Measurements from ENCODE around the gene LRRC4.

LRRC4 gene

DNA sequence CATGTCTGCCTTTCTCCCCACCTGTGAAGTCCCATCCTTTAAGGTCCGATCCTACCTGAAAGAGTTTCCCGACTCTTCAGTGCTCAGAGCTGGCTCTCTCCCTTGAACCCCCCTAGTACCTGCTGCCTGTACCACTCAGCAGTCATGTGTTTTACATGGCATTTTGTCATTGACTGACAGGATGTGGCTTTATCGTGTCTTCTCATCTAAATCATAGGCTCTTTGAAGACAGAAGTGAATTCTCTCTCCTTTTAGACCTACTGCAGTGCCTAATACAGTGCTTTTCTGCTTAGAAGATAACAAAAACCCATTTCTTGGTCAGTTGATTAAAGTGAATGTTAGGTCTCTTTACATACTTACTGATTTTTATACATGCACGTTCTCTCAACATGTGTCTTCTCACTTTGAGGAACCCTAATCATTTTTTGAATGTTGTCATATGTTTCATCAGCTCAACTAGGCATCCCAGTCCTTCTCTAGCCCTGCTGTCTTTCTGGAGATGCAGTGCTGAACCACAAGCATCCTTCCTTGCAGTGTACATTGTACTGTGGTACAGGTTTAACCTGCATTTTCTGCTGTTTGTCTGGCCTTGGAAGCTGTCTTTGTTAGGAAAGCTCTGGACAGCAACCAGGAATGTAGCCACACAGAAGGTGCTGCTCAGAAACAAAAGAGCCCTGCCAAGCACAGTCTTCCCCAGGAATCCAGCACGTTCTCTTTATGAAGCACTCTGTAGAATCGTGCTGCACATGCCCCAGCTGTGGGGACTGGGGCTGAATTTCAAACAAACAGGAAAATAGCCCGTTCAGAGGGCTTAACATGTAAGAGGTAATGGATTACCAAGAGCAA lies 28.1 kb upstream of the LRRC4 start:
- no peak for DNase-seq

DNA sequence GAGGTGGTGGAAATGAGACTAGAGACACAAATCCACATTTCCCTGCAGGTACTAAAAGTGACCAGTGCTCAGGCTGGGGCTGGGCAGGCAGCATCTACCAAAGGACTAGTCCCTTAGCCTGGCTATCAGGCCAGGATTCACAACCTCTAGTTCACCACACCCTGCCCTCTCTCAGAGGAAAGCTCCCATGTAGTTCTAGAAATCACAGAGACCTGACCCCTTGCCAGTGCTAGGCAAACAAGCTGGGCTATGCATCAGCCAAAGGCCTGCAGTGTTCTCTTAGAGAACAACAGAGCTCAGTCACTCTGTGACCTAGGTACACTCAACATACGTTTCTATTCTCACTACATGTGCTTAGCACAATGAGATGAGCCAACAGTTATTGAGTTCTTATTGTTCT lies 26.7 kb upstream of the LRRC4 start:
- DNase-seq = no peak

DNA sequence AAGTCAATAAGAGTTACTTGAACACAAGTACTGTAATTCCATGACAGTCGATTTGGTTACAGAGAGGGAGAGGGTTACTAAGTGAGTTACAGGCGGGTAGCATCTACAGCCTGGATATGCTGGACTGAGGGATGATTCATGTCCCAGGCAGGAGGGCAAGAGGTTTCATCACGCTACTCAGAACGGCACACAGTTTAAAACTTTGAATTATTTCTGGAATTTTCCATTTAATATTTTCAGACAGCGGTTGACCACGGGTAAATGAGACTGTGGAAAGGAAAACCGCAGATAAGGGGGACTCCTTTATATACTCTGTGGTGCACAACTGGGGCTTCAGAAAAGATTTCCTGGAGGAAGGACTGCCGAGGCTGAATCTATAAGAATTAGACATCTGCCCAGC lies 25.7 kb upstream of the LRRC4 start:
- no peak for DNase-seq

DNA sequence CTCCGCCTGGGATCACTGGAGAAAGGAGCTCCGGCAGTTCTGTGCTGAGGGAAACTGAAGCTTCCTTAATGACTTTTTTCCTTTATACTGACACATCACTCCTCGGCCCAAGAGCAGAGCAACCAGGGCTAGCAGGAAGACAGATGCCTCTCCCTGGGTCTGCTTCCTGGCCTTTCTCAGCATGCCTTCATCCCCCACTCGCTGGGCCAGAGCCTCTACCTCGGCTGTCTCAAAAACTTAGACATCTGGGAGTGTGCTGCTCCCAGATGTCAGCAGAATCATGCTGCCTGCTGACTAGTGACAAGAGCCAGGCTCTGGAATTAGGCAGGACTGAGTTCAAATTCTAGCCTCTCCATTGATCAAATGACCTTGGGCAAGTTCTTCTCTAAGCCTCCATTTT lies 24.4 kb upstream of the LRRC4 start:
- DNase-seq = no peak

DNA sequence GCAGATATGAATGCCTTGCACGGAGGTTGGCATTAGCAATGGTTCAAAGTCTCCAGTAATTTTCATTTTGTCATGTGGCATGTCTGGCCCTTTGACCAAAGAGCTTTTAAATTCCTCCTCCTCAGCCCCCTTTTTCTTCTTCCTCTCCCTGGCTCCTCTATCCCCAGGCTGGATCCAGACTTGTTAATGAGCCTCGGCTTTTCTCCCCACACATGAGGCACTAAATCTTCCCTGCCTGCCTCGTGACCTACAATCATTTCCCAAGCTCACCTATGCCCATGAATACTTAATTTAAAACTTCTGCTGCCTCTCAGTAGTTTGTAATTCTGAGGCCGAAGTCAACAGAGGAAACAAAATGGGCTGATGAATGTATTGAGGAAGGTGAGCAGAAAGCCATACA lies 23.3 kb upstream of the LRRC4 start:
- no peak for DNase-seq

DNA sequence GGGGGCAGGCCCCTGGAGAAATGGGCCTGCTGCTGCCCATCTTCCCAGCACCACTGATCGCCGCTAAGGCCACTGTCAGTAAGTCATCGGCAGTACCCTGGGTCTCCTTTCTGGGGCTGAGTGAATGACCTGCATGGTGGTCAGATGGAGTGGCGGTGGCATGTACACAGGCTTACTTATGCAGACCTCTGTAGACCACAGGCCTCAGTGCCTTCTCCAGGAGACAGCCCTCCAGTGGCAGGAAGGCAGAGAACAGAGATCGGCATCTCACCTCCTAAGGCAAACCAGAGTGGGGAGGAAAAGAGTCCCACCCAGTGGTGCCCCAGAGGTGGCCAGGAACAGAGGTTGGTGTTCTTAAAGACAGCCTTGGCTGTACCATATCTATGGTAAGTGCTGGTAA lies 22.8 kb upstream of the LRRC4 start:
- no peak for DNase-seq

DNA sequence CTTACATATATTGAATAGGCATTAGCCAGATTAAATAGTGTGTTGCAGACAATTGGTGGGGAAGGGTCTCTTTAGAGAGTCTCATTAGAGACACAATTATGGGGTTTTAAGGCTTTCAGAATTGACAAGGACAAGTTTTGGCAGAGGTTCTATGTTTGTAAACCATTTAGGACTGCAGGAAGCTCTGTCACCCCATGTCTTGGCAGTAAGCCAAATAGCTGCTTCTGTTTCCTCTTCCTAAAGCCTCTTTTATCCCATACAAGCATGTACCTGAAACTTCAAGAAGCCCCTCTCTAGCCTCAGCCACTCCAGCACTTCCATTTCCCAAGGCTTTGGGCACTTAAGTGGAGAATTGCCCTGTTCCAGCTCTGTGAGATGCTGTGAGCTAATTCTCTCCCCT lies 21.8 kb upstream of the LRRC4 start:
- no peak for DNase-seq

DNA sequence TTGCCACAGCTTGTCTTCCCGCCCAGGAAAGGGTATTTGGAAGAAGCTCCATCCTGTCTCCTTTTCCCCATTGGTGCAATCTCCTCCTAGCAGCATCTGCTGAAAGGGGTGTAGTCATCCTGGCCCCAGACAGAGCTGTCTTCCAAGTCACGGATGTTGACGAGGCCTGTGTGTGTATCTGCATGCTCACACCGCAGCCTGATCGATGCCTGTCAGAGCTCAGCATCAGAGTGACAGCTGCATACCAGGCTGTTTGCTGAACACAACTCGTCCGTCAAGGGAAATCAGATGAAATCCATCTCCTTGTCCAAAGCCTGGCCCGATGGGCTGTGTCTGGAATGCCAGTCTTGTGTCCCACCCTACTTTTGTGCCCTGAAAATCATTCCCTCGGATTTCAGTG lies 21.2 kb upstream of the LRRC4 start:
- no peak for DNase-seq

DNA sequence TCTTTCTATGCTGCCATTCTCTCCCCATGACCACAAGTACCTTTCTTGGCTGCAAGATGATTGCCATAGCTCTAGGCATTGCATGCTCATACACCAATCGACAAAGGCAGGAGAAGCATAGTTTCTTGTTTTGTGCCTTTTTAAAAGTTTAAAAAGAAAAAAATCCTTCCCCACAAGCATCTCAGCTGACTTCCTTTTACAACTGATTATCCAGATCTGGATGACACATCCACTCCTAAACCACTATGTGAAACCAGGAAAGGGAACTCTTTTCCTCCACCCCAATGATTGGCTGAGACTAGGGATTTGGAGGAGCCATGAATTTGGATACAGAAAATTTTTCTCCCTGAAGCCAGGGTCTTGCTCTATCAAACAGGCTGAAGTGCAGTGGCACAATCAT lies 14.5 kb upstream of the LRRC4 start:
- DNase-seq = no peak

DNA sequence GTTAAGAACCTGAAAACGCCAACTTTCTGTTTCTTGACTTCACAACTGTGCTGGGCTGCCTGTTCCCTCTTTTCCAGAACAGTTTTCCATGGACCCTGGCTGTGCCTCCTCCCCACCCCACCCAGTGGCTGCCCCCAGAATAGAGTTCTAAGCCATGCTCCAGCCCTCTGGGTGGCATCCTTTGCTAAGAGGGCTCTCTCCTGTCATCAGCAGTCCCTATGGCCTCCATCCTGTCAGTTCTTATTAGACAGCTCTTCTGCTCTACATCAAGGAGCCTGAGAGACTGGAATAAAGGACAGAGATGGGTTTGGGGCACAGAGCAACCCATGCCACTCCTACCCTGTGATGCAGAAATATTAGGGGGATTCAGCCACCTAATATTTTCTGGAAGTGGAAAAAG lies 13.9 kb upstream of the LRRC4 start:
- no peak for DNase-seq

DNA sequence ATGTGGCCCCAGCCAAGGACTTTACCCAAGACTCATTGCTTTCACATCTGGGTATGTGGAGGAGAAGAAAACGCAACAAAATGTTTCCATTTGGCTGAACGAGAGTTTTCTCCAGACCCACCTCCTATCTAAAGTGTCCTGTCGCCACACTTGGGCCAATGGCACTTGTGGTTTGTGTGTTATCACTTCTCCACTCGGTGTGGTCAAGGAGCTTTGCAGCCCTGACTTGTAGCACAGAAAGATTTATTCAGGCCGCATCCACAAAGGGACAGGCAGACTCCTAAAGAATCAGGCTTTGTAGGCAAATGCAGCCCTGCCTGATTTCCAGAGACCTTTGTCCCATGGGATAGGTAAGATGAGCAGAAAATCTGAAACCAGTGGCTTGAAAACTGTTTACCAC lies 12.8 kb upstream of the LRRC4 start:
- DNase-seq = no peak

DNA sequence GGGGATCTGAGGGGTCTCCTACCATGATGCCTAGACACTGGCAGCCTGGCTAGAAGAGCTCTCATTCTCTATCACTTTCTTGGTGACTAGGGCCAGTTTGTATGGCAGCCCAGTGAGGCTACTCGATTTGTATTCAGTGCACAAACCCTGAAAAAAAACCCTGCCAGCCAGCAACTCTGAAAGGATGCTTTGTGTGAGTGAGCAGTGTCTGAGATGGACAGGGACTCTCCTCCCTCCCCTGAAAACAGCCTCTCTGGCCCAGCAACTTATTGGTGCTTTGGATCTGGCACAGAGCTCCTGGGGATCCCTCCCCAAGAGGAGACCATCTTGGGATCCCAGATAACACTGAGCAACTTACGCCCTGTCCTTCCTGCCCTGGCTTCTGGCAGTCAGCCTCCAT lies 10.8 kb upstream of the LRRC4 start:
- DNase-seq = no peak

DNA sequence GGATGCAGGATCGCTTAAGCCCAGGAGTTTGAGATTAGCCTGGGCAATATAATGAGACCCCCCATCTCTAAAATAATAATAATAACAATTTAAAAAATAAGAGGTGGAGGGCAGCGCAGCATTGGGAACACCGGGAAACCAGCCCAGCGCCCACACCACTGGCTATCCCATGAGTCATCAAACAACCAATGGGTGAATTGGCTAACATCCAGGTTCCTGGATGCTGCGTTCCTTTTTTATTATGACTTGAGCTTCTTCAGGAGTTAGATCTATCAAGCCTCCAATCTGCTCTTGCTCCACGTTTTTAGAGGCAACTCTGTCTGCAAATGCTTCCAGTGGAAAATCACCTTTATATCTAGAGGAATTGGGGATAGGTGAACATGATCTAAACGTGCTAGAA lies 10.0 kb upstream of the LRRC4 start:
- no peak for DNase-seq

DNA sequence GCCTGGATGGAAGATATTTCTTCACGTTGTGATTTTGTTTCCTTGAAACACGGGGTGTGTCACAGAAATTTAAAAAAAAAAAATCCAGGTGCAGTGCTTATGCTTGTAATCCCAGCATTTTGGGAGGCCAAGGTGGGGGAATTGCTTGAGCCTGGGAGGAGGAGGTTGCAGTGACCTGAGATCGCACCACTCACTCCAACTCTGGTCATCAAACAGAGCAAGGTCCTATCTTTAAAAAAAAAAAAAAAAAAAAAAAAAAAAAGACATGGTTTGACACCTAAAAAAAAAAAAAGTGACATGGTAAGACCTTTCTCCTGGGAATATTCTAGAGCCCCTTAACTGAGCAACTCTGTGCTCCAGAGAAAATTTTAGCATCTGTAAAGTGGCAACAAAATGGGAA lies 9.0 kb upstream of the LRRC4 start:
- DNase-seq = no peak

DNA sequence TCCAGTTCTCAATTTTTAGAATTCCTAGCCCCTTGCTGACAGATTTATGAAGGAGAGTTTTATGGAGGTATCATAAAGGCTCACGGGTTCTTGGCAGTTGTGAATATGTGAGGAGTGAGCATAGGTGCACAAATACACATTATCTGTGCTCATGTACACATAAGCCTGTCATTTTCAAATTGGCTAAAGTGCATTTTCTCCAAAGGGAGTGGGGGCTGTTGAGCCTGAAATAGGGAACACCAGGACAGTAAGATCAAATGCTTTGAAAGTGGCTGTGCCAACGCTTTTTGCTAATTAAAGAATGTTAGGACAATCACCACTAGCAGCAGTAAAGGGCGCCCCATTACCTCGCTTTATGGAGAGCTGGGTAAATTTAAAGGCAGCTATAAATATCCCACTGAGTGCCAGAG lies 8.3 kb upstream of the LRRC4 start:
- DNase-seq = no peak

DNA sequence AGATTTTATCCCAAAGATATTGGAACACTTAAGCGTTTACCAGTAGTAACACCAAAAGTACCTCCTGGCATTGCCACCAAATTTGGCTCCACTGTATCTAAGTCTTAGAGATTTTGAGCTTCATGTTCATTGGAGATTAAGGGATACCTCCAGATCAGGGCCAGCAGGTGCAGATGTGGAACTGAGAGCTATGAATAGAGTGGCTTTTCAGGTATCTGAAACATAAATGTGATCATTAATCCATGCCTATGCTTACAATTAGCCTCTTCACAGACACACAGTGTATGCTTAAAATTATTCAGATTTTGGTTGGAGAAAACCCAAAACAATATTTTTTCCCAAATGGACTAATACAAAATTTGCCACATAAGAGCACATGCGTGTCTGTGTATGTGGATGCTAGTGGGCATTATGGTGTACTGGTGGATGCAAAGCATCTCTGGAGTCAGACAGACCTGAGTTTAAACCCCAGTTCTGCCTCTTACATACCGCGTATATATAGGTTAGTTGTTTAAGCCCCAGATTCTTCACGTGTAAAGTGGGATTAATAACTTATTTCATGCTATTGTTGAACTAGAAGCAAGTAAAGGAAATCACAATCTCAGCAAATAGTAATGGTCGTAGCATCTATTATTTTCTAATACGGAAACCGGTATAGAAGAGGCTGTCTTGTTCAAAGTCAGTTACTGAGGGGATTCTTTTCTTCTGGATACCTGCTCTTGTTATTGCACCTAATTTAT lies 6.8 kb upstream of the LRRC4 start:
- DNase-seq = no peak

DNA sequence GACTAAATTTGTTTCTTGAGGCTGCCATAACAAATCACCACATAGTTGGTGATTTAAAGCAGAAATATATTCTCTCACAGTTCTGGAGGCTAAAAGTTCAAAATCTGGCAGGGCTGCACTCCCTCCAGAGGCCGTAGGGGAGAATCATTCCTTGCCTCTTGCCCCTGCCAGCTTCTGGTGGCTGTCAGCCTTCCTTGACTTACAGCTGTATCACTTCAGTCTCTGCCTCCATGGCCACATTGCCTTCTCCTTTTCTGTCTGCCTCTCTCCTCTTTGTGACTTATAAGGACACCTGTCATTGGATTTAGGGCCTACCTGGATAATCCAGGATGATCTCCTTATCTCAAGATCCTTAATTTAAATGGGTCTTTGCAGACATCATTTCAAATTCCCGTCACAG lies 5.8 kb upstream of the LRRC4 start:
- DNase-seq = no peak

DNA sequence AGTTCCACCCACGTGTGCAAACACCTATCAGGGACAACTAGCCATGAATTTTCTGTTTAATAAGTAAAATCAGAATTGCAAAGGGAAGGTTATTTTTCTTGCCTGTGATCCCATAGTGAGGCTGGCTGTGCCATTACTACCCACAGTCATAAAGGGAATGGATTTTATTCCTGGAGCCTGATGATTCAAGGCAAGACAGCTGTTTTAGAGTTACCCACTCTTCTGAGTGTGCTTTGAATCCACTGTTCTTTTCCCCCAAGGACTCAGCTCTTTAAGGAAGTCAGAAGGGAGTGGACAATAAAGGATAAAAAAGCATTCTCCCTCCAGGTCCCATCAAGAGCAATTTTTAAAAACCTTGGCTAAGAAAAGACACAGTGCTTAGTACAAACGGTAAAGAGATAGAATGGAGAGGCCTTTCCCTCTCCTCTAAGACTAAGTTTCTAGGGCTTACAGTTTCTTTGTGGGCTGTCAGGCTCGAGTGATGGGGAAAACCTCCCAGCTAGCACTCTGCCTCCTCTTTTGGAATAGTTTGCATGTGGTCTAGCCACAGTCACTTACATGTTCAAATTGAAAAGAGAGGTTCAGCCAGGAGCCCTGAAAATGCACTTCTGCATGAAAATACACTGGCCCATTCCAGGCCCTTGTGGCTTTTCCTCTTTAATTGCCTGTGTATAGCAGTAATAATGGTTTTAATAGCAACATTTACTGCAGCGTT lies 5.1 kb upstream of the LRRC4 start:
- DNase-seq = no peak

DNA sequence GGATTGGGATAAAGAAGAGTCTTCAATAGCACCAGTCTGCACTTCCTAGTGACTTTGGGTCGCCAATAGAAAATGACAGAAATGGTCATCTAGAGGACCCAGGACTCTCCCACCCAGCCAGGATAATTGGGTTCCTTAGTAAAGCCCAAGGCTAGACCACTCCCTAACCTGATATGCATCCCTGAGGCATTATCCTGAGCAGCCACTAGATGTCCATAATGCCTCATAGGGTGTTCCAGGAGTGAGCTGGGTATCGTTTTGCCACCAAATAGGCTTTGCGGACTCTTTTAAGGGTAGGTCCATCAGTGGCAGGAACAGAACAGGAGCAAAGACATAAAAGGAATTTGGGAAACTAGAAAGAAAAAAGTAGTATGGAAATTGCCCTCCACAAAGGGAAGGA lies 4.5 kb upstream of the LRRC4 start:
- no peak for DNase-seq

DNA sequence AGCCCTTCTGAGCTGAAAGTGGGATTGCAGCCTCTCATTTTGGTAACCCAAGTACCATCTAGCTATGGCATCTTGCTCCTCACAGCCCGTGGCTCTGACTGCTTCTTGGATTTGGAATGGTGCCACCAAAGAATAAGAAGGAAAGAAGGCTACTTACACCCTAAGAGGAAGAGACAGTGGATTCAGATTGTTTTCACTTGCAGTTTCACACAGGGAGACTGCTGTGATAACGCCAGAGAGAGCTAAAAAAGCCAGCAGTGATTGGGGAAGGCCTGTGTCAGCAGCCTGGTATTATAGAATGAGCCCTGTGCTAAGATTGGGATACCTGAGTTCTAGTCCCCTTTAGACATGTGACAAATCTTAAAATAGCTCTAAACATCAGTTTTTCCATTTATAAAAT lies 3.6 kb upstream of the LRRC4 start:
- no peak for DNase-seq

DNA sequence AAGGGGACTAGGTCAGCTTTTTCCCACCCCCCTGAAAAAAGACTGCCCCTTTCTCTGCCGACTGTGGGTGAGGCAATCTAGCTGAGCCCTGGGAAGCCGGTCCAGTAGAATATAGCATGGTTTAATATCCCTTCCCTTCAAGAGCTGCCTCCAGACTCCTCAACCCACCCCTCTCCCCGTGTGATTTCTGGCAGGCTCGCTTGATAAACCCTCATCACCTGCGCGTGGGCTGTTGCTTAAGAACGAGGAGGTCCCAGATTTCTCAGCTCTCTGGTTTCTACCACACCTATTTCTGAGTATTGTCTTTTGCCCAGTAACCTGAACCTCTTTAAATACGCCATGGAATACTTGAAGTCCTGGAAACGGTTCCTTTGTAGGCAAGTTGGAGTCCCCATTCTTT lies 2.0 kb upstream of the LRRC4 start:
- DNase-seq = no peak

DNA sequence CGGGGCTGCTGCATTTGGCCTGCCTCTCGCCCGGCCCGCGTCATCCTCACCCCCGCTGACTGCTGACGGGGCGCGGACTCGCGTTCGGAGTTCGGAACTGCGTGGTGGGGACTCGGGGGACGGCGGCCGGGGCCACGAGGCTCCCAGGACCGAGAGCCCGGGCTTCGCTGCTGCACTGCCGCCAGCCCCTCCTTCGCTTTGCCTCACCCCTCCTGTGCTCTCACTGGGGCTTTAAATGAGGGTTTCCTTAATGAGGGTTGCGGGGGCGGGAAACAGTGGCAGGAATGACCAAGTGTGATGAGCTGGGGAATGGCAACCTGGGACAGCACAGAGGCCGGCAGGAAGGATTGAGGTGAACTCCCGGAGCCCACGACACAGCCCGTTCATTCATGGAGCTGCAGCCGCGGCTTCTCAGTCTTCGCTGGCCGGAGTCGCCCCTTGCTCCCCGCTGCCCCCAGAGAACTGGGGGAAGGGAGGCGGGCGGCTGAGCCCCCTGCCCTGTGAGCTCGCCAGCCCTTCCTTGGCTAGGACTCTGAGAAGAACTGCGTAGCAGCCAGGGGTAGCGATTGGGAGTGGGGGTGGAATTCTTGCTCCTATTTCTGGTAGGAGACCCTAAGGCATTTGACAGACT lies 1.5 kb upstream of the LRRC4 start:
- peak; percentile 31 to 41 for DNase-seq

DNA sequence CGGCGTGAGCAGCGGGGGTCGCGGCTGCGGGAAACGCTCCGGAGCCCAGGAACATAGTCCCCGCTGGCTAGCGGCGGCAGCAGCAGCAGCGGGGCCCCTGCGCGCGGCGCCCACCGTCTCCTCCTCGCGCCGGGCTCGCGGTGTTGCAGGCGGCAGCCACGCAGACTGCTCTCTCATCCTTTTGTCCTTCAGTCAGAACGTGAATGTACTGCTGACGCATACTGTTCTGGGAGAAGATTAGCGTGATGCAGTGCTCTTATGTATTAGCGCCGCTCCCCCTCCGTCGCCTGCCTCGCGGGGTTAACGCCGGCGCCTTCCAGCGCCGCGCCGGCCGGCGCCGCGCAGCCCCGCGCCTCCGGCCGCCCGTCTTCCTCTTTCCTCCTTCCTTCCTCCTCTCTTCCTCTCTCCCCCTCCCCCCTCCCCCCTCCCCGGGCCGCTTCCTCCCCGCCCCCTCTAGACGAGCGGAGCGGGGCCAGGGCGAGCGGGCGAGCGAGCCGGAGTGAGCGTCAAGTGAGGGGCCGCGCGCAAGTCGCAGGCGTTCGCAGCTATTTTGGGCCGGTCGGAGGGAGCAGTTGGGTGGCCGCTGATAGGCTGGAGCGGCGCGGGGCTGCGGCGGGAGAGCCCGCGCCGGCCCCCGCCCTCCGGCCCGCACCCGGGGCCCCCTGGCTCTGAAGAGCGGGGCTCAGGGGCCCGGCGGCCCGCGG lies 816 bp upstream of the LRRC4 start:
- DNase-seq = peak; percentile 62 to 76

Measured in activated T-cell treated with anti-CD3 and anti-CD28 coated beads, Interleukin-2, amount 50 U/mL, for 48 hours (primary cell).